Panc1 (cell line): ENCODE data around the gene STX2. TPM values are rescaled to one million over a fixed set of nuclear protein-coding genes. Genes with fewer than 3 reads are reported as not detected.

Experiments
- ATAC-seq: fragments of 200-7000 bp; cut with Tn5 transposase; 2 replicates; pipeline ENCODE4 v1.9.1; 2020; ENCODE audit warnings: mild to moderate bottlenecking, moderate library complexity
- BruUV-seq: library from RNA; stranded (reverse); fragments of 400-500 nt; replicated peaks from 2 replicates; lab custom pipeline; 2021; lab: Mats Ljungman, UMichigan
- CTCF ChIA-PET: fragments of 300-600 bp; sonication (Branson Sonifier 250); formaldehyde crosslinking; loops from one replicate; lab custom pipeline; 2022; ENCODE audit warnings: antibody characterized with exemption; lab: Charles Lee
- POLR2A ChIA-PET: fragments of 300-600 bp; sonication (Branson Sonifier 250); formaldehyde crosslinking; loops from one replicate; lab custom pipeline; 2022; ENCODE audit warnings: antibody characterized with exemption; lab: Charles Lee
- DNase-seq: peaks from one replicate; pipeline ENCODE4 v3.0.0-alpha.2; 2010; ENCODE audit warnings: low read depth, low spot score
- H3K27ac ChIP-seq: 2 replicates; pipeline ENCODE4 v1.5.1; 2011; ENCODE audit warnings: mild to moderate bottlenecking, low read length, inconsistent platforms
- H3K27me3 ChIP-seq: fragments of 200-500 bp; sonication (Bioruptor generic); 2 replicates; pipeline ENCODE4 v1.6.0; 2014; ENCODE audit warnings: low read length, inconsistent platforms; ENCODE audit not compliant: control insufficient read depth, insufficient read depth
- H3K36me3 ChIP-seq: fragments of 200-500 bp; sonication (Bioruptor generic); 2 replicates; pipeline ENCODE4 v1.5.1; 2014; ENCODE audit warnings: inconsistent platforms, mild to moderate bottlenecking, low read length, moderate library complexity; ENCODE audit not compliant: control insufficient read depth, insufficient read depth
- H3K4me1 ChIP-seq: 2 replicates; pipeline ENCODE4 v1.5.1; 2011; ENCODE audit warnings: inconsistent platforms, mild to moderate bottlenecking, low read length, moderate library complexity; ENCODE audit not compliant: control insufficient read depth, insufficient read depth
- H3K4me3 ChIP-seq, 2 experiments: 2 replicates each; pipeline ENCODE4 v1.5.1; 2011 to 2012; ENCODE audit warnings: low read depth in 2 of 2, low read length in 2 of 2, mild to moderate bottlenecking in 2 of 2, inconsistent platforms in 1 of 2, moderate library complexity in 1 of 2
- H3K9me3 ChIP-seq: fragments of 200-500 bp; sonication (Bioruptor generic); 2 replicates; pipeline ENCODE4 v1.5.1; 2014; ENCODE audit warnings: low read depth, mild to moderate bottlenecking, inconsistent platforms, low read length, moderate library complexity; ENCODE audit not compliant: control insufficient read depth, insufficient read depth
- POLR2AphosphoS5 ChIP-seq: IDR thresholded peaks from 2 replicates; pipeline ENCODE4 v1.6.1; 2012; ENCODE audit warnings: mild to moderate bottlenecking, low read depth, low read length, moderate library complexity
- SIN3A ChIP-seq: IDR thresholded peaks from 2 replicates; pipeline ENCODE4 v1.6.1; 2012; ENCODE audit warnings: low read depth, mild to moderate bottlenecking, low read length, moderate library complexity, borderline replicate concordance; ENCODE audit not compliant: insufficient read depth
- TCF7L2 ChIP-seq: IDR thresholded peaks from 2 replicates; pipeline ENCODE4 v1.6.1; 2011; ENCODE audit warnings: mild to moderate bottlenecking, low read depth, low read length, inconsistent platforms
- in situ Hi-C: cut with HindIII; loops from 2 replicates; pipeline ENCODE4 v1.10.0; 2016; ENCODE audit warnings: low sequenced_read_pairs, low pct_unique_long_range_greater_than_20kb
- intact Hi-C: fragments of 100-400 bp; cut with micrococcal nuclease; formaldehyde crosslinking; loops from one replicate; pipeline ENCODE4 v1.10.0; 2022; ENCODE audit not compliant: unreplicated experiment
- total RNA-seq: library from RNA; stranded (reverse); gene quantifications from one replicate; pipeline ENCODE4 v1.2.1, GENCODE V29; 2021; ENCODE audit not compliant: unreplicated experiment
- TF ChIP-seq, protein P1 (sequence below), 2 experiments: IDR thresholded peaks; 2 replicates each; pipeline ENCODE4 v1.6.1; 2011 to 2012; ENCODE audit warnings: low read depth in 2 of 2, control low read depth in 1 of 2, low read length in 1 of 2, mild to moderate bottlenecking in 1 of 2, moderate library complexity in 1 of 2; ENCODE audit not compliant: insufficient read depth in 1 of 2
- TF ChIP-seq, protein P2 (sequence below): fragments of 450-650 bp; IDR thresholded peaks from 2 replicates; pipeline ENCODE4 v1.5.1; 2017; ENCODE audit warnings: mild to moderate bottlenecking

The STX2 gene
- total RNA-seq, 1 experiment from 2014 or later, result 34.0 TPM

DNA sequence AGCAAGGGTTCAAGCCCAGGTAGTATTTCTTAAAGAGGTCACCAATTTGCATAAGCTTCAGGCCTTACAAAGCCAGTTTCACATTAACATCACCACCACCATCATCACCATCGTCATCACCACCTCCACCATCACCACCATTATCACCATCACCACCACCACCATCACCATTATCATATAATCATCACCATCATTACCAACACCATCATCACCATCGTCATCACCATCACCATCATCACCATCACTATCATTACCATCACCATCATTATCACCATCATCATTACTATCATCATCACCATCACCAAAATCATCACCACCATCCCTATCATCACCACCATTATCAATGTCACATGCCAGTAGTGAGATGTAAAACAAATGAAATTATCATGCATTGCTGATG is 72.6 kb downstream of the STX2 start:
- Histone ChIP-seq H3K9me3 (no peaks in the 10 kb centered on the region), H3K36me3 (no peaks in the 10 kb centered on the region), H3K27me3 (no peaks in the 10 kb centered on the region), H3K27ac (no peak overlapping the region), H3K4me1 (no peaks in the 10 kb centered on the region), H3K4me3 (no peak overlapping the region)
- BruUV-seq, result no TSS peak
- intact Hi-C loops, result no loop called here
- ChIA-PET CTCF (interaction anchor here (0.6 kb wide), 1 partner anchor 234 kb away, joined by 5 read pairs; no protein-coding TSS in a partner anchor), POLR2A (interaction anchor here (0.7 kb wide), 1 partner anchor 1803 kb away, joined by 3 read pairs; no protein-coding TSS in a partner anchor)
- TF ChIP-seq SIN3A (no peak), POLR2AphosphoS5 (no peak), TCF7L2 (no peak)
- TF ChIP-seq, protein P1, sequence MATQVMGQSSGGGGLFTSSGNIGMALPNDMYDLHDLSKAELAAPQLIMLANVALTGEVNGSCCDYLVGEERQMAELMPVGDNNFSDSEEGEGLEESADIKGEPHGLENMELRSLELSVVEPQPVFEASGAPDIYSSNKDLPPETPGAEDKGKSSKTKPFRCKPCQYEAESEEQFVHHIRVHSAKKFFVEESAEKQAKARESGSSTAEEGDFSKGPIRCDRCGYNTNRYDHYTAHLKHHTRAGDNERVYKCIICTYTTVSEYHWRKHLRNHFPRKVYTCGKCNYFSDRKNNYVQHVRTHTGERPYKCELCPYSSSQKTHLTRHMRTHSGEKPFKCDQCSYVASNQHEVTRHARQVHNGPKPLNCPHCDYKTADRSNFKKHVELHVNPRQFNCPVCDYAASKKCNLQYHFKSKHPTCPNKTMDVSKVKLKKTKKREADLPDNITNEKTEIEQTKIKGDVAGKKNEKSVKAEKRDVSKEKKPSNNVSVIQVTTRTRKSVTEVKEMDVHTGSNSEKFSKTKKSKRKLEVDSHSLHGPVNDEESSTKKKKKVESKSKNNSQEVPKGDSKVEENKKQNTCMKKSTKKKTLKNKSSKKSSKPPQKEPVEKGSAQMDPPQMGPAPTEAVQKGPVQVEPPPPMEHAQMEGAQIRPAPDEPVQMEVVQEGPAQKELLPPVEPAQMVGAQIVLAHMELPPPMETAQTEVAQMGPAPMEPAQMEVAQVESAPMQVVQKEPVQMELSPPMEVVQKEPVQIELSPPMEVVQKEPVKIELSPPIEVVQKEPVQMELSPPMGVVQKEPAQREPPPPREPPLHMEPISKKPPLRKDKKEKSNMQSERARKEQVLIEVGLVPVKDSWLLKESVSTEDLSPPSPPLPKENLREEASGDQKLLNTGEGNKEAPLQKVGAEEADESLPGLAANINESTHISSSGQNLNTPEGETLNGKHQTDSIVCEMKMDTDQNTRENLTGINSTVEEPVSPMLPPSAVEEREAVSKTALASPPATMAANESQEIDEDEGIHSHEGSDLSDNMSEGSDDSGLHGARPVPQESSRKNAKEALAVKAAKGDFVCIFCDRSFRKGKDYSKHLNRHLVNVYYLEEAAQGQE (IDR thresholded peaks at IDR 0.05; ENCODE audit: insufficient read depth in 1 of 2, low read depth in 2 of 2, low read length in 1 of 2), result no peak
- TF ChIP-seq, protein P2, sequence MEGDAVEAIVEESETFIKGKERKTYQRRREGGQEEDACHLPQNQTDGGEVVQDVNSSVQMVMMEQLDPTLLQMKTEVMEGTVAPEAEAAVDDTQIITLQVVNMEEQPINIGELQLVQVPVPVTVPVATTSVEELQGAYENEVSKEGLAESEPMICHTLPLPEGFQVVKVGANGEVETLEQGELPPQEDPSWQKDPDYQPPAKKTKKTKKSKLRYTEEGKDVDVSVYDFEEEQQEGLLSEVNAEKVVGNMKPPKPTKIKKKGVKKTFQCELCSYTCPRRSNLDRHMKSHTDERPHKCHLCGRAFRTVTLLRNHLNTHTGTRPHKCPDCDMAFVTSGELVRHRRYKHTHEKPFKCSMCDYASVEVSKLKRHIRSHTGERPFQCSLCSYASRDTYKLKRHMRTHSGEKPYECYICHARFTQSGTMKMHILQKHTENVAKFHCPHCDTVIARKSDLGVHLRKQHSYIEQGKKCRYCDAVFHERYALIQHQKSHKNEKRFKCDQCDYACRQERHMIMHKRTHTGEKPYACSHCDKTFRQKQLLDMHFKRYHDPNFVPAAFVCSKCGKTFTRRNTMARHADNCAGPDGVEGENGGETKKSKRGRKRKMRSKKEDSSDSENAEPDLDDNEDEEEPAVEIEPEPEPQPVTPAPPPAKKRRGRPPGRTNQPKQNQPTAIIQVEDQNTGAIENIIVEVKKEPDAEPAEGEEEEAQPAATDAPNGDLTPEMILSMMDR, result no peak
- DNase-seq (no peak), ATAC-seq (no peak)
- in situ Hi-C loops, result no loop called here

DNA sequence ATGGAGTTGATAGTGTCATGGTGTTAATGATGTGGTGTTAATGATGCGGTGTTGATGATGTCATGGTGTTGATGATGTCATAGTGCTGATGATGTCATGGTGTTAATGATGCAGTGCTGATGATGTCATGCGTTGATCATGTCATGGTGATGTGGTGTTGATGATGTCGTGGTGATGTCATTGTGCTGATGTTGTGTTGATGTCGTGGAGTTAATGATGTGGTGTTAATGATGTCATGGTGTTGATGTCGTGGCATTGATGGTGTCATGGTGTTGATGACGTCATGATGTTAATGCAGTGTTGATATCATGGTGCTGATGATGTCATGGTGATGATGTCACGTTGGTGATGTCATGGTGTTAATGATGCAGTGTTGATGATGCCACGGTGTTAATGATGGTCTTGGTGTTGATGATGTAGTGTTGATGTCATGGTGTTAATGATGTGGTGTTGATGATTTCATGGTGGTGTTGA is 73.8 kb downstream of the STX2 start:
- no peaks in the 10 kb centered on the region for H3K27me3 ChIP-seq
- ATAC-seq, result no peak
- no TSS peak for BruUV-seq
- TF ChIP-seq, protein P2, result no peak
- TF ChIP-seq TCF7L2, result no peak
- TF ChIP-seq, protein P1 (IDR thresholded peaks at IDR 0.05; ENCODE audit: insufficient read depth in 1 of 2, low read depth in 2 of 2, low read length in 1 of 2), result no peak
- no peak for TF ChIP-seq POLR2AphosphoS5
- TF ChIP-seq SIN3A, result no peak
- in situ Hi-C loops (no loop called here), intact Hi-C loops (no loop called here)
- H3K4me3 ChIP-seq, result no peak overlapping the region
- POLR2A ChIA-PET, result no interaction called here
- H3K4me1 ChIP-seq, result no peaks in the 10 kb centered on the region
- H3K27ac ChIP-seq, result no peak overlapping the region
- DNase-seq, result no peak
- CTCF ChIA-PET, result no interaction called here
- no peaks in the 10 kb centered on the region for H3K36me3 ChIP-seq
- H3K9me3 ChIP-seq, result no peaks in the 10 kb centered on the region
